Stimulated activated CD8-positive, alpha-beta memory T cell treated with anti-CD3 and anti-CD28 coated beads, Interleukin-15, amount 100 ng/mL, for 48 hours (primary cell): ENCODE measurements around the gene KCNQ5.

Experiments used
- DNase-seq, 2 donors: peaks; one replicate each; pipeline ENCODE4 v3.0.0-alpha.2; 2020; ENCODE audit warnings: low read depth in 2 of 2

Gene KCNQ5

DNA sequence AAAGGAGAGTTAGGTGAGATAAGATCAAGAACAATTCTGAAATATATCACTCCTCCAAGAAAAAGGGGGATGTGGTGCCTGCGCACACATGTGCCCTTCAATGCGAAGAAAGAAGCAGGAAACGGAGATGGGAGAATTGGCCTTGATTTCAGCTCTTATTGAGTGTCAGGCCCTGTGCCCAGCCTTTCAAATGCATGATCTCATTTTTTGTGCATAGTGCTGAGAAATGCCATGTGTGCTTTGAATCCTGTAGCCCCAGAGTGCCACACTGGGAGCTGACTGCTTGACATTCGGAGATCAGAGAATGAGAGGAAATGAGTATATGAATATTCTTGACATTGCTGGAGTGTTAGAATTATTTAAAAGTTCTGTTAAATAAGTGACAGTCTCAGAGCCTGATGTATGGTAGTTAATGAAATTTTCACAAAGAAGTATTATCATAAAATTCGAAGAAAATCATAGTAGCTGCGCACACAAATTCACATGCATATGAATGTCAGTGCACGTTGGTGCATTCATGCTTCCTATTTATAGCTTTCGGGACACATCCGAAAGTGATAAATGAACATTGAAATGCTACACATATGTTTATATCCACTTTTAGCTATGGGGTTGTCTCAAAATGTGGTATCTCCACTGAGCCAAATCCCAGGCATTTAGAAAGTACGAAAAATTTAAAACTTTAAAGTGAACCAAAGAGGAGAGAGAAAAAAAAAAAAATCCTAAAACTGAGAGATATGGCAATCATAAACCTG lies 172.0 kb downstream of the KCNQ5 start:
- DNase-seq: no peak

DNA sequence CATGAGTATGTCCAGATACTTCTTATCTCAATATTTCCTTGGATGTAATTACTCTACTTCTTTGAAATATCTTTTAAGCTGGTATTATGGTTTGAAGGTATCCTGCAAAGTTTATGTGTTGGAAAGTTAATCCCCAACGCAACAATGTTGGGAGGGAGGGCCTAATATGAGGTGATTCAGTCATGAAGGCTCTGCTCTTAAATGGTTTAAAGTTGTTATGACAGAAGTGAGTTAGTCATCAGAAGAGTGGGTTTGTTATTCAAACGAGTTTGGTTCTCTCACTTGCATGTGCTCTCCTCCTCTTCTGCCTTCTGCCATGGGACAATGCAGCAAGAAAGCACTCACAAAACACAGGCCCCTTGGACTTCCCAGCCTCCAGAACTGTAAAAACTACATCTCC lies 176.3 kb downstream of the KCNQ5 start:
- DNase-seq: no peak

DNA sequence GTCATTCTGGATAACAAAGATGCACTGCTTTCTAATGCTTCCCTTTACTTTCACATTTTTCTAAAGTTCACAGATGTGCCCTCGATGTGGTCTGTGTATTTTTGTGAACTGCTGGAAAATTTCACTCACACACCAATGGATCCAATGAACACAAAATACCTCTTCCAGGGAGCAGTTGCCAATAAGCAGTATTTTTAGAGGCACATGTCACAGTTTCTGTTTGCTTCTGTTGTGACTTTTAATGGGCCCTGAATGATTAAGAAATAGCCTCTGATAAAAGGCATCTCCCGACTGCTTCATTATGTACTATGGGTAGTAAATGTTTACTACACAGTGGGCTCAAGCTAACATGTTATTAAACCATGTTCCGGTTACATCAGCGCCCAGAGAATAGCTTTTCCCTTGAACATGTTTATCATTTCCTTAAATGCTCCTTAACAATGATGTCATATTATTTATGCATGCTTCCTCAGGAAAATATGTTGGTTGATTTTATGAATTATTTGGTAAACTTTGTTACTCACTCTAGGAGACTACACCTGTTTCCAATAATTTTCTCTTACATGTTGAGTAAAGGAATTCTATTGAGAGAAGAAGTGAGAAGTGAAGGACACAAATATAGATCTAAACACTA lies 188.0 kb downstream of the KCNQ5 start:
- DNase-seq: no peak

DNA sequence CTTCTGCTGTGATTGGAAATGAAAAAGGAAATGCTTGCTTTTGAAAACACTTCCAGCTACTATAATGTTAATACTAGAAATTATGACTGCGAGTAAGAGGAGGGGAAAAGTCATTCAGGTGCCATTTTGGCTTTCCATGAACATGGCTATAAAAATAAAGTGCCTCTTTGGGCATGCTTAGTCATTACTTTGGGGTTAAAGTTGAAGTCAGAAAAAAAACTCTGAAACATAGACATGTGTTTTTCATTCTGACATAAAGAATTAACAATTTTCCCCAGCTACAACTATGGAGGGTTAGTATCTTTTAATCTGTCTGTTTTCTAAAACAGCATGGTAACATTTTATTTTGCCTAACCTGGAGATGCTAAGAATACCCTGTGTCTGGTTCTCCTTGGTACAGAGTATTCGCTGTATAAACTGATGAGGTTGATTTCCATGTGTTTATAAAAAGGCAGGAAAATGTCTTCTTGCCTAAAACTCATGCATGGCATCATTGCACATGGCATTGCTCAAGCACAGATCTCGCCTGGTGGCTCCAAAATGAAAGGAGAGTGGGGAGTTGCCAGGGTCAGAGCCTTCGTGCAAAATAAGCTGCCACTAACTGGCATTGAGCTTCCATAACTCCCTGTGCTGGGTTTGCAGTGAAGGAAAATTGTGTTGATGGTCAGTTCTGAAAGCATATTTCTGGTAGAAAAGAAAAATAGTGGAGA lies 188.9 kb downstream of the KCNQ5 start:
- no peak for DNase-seq

DNA sequence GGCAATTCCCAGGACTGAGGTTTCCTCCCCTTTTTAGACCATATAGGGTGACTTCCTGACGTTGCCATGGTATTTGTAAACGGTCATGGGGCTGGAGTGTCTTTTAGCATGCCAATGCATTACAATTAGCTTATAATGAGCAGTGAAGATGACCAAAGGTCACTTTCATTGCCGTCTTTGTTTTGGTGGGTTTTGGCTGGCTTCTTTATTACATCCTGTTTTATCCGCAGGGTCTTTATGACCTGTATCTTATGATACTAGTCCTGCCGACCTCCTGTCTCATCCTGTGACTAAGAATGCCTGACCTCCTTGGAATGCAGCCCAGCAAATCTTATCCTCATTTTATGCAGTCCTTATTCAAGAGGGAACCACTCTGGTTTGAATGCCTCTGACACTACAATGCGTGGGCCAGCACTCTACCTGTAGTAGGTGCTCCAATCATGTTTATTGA lies 190.1 kb downstream of the KCNQ5 start:
- no peak for DNase-seq

DNA sequence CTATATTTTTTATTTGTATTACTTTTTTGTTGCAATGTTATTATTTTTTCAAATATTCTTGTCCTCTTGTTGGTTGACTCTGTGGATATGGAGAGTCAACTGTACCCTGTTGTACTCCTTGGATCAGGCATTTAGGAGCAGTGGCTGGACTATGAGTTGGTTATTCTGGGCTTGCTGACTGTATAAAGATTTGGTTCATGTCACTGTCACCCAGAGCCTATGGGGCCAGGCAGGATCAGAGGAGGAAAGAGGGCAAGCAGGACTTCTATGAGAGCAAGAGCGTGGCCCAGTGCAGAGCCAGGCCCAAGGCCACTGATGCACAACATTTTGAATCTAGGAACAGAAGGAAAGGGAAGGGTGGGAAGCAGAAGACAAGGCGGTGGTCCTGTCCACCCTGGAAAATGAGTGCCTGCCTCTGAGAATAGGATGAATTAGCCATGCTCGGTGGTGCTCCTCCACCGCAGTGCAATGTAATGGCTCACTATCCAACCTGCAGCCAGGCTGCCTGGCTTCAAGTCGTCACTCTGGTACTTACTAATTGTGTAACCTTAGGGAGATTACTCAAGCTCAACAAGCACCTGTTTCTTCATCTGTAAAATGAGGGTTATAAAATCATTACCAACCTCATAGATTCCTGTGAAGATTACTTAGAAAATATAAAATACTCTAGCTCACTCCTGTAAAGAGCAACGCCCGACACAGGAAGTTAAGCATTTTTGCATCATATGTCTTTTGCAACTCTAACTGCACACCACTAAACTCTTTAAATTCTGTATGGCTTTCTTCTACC lies 192.1 kb downstream of the KCNQ5 start:
- DNase-seq: no peak

- no peak for DNase-seq
Measured at GRCh38 chr6:72816022-72816421, 194.2 kb downstream of the KCNQ5 start.

GRCh38 chr6:72817208-72817607 lies 195.3 kb downstream of the KCNQ5 start:
- DNase-seq: no peak

DNA sequence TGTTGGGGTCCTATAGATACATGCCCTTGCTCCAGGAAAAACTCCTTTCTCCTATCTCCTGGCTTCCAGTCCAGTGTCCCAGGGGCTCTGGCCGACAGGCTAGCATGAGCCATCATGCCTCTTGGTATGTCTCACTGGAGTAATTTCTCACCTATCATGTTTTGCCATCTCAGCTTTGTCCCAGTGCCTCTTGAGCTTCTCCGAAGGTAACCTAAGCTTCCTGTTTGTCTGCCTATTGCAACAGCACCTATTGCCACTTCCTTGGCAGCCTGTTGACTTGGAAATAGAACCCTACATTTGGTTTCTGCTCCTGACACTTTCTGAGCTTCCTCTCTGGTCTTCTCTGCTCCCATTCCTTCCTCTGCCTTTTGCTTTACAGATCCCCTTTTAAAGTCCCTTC lies 197.7 kb downstream of the KCNQ5 start:
- no peak for DNase-seq

GRCh38 chr6:72820153-72820552 lies 198.3 kb downstream of the KCNQ5 start:
- no peak for DNase-seq

DNA sequence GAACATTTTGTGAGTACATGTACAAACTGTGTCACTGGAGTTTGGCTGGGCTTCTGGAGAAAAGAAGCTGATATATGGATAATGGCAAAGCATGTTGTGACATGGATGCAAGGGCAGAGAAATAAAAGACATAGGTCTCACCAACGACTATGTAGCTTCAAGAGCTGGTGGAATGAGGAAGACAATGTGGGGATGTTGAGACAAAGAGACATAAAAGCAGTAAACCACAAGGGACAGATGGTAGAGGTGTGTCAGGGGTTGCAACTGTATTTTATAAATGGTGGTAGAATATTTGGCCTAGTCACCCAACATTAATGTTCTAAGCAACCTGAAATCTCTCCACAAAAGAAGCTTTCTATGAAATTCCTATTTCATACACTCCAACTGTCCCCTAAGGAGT lies 199.0 kb downstream of the KCNQ5 start:
- DNase-seq: no peak

- no peak for DNase-seq
Measured at GRCh38 chr6:72822023-72822422, 200.2 kb downstream of the KCNQ5 start.

DNA sequence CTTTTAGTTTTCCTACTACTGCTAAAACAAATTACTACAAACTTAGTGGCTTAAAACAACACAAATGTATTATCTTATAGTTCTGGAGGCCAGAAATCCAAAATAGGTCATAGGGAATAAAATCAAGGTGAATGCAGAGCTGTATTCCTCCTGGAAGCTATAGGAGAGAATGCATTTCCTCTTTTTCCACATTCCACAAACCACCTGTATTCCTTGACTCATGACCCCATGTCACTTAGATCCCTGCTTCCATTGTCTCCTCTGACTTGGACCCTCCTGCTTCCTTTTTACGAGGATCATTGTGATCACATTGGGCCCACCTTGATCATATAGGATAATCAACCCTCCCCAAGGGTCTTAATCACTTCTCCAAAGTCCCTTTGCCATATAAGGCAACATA lies 200.8 kb downstream of the KCNQ5 start:
- no peak for DNase-seq

GRCh38 chr6:72824833-72825232 lies 203.0 kb downstream of the KCNQ5 start:
- DNase-seq: no peak

DNA sequence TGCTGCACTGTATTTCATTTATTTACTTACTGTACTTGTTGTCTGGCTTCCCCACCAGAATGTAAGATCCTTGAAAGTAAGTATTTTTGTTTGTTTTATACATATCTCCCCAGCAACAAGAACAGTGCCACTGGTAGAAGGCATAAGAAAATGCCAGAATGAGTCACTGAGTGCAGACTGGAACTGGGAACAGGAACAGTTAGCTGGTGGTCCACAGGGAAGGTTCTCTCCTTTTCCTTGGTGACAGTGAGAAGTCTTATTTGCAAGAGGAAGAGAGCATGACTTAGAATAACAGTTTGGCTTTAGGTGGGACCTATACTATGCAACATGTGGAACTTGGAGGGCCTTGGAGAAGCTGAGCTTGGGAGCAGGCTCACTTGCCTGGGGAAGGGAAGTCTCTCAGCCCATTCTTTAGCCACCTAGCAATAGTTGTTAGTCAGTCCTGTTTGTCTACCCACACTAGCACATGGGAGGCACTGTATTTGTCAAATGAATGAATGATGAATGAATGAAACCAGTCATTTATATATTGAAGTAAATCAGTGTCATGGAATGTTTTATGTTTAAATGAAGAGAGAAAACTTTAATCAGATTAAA lies 203.5 kb downstream of the KCNQ5 start:
- no peak for DNase-seq

- no peak for DNase-seq
Measured at GRCh38 chr6:72826037-72826436, 204.2 kb downstream of the KCNQ5 start.

DNA sequence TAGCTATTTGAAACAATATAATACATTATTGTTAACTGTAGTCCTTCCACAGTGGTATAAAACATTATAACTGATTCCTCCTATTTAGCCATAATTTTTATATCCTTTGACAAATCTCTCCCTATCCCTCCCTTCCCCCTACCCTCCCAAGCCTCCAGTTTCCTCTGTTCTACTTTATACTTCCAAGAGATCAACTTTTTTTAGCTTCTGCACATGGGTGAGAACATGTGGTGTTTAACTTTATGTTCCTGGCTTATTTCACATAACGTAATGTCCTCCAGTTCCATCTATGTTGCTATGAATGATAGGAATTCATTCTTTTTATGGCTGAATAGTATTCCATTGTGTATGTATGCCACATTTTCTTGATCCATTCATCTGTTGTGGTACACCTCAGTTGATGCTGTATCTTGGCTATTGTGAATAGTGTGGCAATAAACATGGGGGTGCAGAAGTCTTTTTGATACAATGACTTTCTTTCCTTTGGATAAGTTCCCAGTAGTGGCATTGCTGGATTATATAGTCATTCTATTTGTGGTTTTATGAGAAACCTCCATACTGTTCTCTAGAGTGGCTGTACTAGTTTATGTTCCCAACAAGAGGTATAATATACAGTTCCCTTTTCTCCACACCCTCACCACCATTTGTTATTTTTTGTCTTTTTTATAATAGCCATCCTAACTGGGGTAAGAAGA lies 205.0 kb downstream of the KCNQ5 start:
- no peak for DNase-seq

DNA sequence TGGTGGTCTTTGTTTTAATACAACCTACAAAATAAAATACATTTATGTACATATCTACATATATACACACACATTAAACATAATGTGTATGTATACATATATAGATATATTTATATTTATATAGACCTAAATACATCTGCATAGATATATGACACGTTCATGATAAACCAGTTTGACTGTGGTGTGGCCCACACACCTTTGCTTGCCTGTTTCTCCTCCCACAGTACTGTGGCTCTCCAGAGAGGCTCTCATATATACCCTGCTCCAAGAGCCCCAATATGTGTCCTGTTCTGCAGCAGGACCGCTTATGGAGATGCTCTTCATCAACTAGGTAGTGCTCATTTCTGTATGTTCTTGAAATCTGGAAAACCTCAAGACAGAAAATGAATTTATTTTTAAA lies 207.0 kb downstream of the KCNQ5 start:
- no peak for DNase-seq

- DNase-seq: no peak
Measured at GRCh38 chr6:72832271-72832670, 210.4 kb downstream of the KCNQ5 start.

DNA sequence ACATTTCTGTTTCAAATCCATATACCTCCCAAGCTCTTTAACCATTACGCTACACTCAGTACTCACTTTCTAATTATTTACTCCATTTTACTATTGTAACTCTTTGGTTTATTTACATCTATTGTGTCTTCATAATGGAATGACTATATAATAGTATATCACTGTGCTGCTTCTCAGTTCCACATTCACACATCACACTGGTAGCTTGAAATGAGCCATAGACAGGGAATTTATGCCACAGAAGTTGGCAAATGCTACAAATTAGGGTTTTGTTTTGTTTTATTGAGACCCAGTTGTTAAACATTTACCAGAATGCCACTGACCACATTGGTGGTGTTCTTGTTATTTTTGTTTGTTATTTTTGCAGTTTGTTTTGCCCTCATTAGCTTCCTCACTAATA lies 213.9 kb downstream of the KCNQ5 start:
- no peak for DNase-seq

GRCh38 chr6:72836971-72837370 lies 215.1 kb downstream of the KCNQ5 start:
- DNase-seq: no peak
